Measurements from ENCODE around the gene NEK6. TPM values are rescaled to one million over a fixed set of nuclear protein-coding genes. Genes with fewer than 3 reads are reported as not detected.

NEK6 gene
- total and polyA plus RNA-seq, 2 of the 8 experiments (the other 6 are each of a cell fraction or from before 2014, with no cell fraction given) = 17.7 to 19.7 TPM

GRCh38 chr9:124328285-124328684 lies 70.5 kb downstream of the NEK6 start:
- Histone ChIP-seq H3K4ac (replicated peaks; ENCODE audit: insufficient read length, low read depth, low read length) (no peak overlapping the region), H3K56ac (replicated peaks; ENCODE audit: insufficient read length, low read depth, low read length) (no peak overlapping the region), H3K4me3 (ENCODE audit: extremely low read depth in 1 of 4, insufficient read depth in 2 of 4, low read depth in 3 of 4, low read length in 4 of 4) (no peak overlapping the region), H2BK15ac (ENCODE audit: low read length) (no peak overlapping the region), H2BK5ac (ENCODE audit: low read depth, low read length) (no peak overlapping the region), H2BK12ac (ENCODE audit: low read depth, low read length) (no peak overlapping the region), H3K27ac (ENCODE audit: low read depth, low read length) (no peak overlapping the region), H2AFZ (ENCODE audit: low read length) (no peak overlapping the region), H3K23ac (ENCODE audit: insufficient read length) (no peak overlapping the region), H3K9ac (replicated peaks in 1 of 4; ENCODE audit: extremely low read depth in 1 of 4, low read depth in 3 of 4, low read length in 3 of 4) (no peak overlapping the region), H3K27me3 (replicated peaks in 1 of 4; ENCODE audit: control insufficient read depth in 3 of 4, extremely low read depth in 1 of 4, insufficient read depth in 3 of 4, low read length in 3 of 4) (no peaks in the 10 kb centered on the region), H3K18ac (ENCODE audit: extremely low read depth, low read length) (no peak overlapping the region), H4K91ac (replicated peaks; ENCODE audit: insufficient read length, low read length) (no peak overlapping the region), H3K79me2 (ENCODE audit: control insufficient read depth in 1 of 2, insufficient read depth in 2 of 2, low read length in 2 of 2) (no peaks in the 10 kb centered on the region), H3K4me2 (ENCODE audit: insufficient read depth in 1 of 2, low read depth in 2 of 2, low read length in 2 of 2) (no peak overlapping the region), H4K8ac (ENCODE audit: extremely low read depth, insufficient read depth, low read length) (no peak overlapping the region; the same call in 1 of the 2 replicates), H3K23me2 (ENCODE audit: low read depth, low read length) (no peaks in the 10 kb centered on the region), H4K20me1 (replicated peaks in 1 of 2; ENCODE audit: control insufficient read depth in 1 of 2, insufficient read depth in 2 of 2, low read length in 2 of 2) (peaks cover 0 to 2% of the 10 kb centered on the region in 2 experiments), H3K9me3 (ENCODE audit: insufficient read depth in 2 of 2, low read depth in 1 of 2, low read length in 1 of 2) (no peaks in the 10 kb centered on the region), H3K14ac (ENCODE audit: insufficient read length) (no peak overlapping the region), H2BK20ac (ENCODE audit: low read length) (no peak overlapping the region), H3K36me3 (ENCODE audit: control insufficient read depth in 2 of 4, insufficient read depth in 4 of 4, low read length in 3 of 4) (no peaks in the 10 kb centered on the region), H3K79me1 (ENCODE audit: low read depth, low read length) (no peaks in the 10 kb centered on the region), H3K4me1 (replicated peaks in 1 of 4; ENCODE audit: control insufficient read depth in 3 of 4, insufficient read depth in 4 of 4, low read length in 3 of 4) (no peaks in the 10 kb centered on the region), H4K5ac (ENCODE audit: insufficient read length, low read depth, low read length) (no peak overlapping the region), H2AK5ac (ENCODE audit: low read depth, low read length) (no peak overlapping the region), H2BK120ac (replicated peaks; ENCODE audit: low read depth, low read length) (no peak overlapping the region)
- DNase-seq (ENCODE audit: low read depth in 1 of 2, low spot score in 2 of 2) = no peak
- ChIA-PET POLR2A (ENCODE audit: partially characterized antibody) (interaction anchor here (0.8 kb wide), 1 partner anchor 11 kb away, joined by 3 read pairs; no protein-coding TSS in a partner anchor), CTCF (ENCODE audit: partially characterized antibody) (interaction anchor here (0.9 to 2.5 kb wide), 4 partner anchors 16 to 205 kb away, joined by 3 to 13 read pairs (median 4); no protein-coding TSS in a partner anchor)
- WGBS, 2 experiments (ENCODE audit: extremely low coverage in 1 of 2, insufficient coverage in 1 of 2, insufficient read length in 1 of 2, insufficient replicate concordance in 2 of 2, low coverage in 1 of 2, low lambda C conversion rate in 2 of 2, missing lambda C conversion rate in 1 of 2) = 88% methylated on average over 11 of the region's 12 CpGs; no CpG with 5 or more reads in 1 of the 2 experiments
- FAIRE-seq = no peak
- no peak for TF ChIP-seq CREB1 (IDR thresholded peaks at IDR 0.05)
- TF ChIP-seq SP2 (IDR thresholded peaks at IDR 0.05; ENCODE audit: low read length) = no peak
- no peak for TF ChIP-seq SIRT6 (IDR thresholded peaks at IDR 0.05; ENCODE audit: low read length)
- TF ChIP-seq RFX5 (IDR thresholded peaks at IDR 0.05; ENCODE audit: borderline replicate concordance, low read depth, low read length) = no peak
- TF ChIP-seq POLR2A (IDR thresholded peaks at IDR 0.05; ENCODE audit: control extremely low read depth in 1 of 2, low read depth in 2 of 2, low read length in 2 of 2) = no peak
- TF ChIP-seq BRCA1 (IDR thresholded peaks at IDR 0.05; ENCODE audit: low read depth, low read length) = no peak
- no peak for TF ChIP-seq RBBP5 (IDR thresholded peaks at IDR 0.05; ENCODE audit: borderline replicate concordance, low read depth, low read length)
- no peak for TF ChIP-seq KDM5A (IDR thresholded peaks at IDR 0.05; ENCODE audit: low read length)
- no peak for TF ChIP-seq CBX5 (IDR thresholded peaks at IDR 0.05; ENCODE audit: low read depth, low read length)
- no peak for TF ChIP-seq SIX5 (IDR thresholded peaks at IDR 0.05; ENCODE audit: low read depth, low read length)
- TF ChIP-seq RXRA (IDR thresholded peaks at IDR 0.05; ENCODE audit: insufficient read depth, low read depth, low read length) = no peak
- TF ChIP-seq SP4 (IDR thresholded peaks at IDR 0.05; ENCODE audit: low read length) = no peak
- TF ChIP-seq EP300 (IDR thresholded peaks at IDR 0.05; ENCODE audit: borderline replicate concordance in 1 of 2, low read depth in 2 of 2, low read length in 2 of 2) = no peak
- TF ChIP-seq GABPA (IDR thresholded peaks at IDR 0.05; ENCODE audit: borderline replicate concordance, insufficient read depth, low read length) = no peak
- TF ChIP-seq USF2 (IDR thresholded peaks at IDR 0.05; ENCODE audit: low read length) = no peak

Measured in H1 (cell line).